ENCODE measurements around the gene LAMTOR3.
"Not testable (repeated sequence)": the region's sequence is repeated elsewhere in the genome, so short reads cannot be mapped to it uniquely, and the experiment has no call there.

LAMTOR3 gene

DNA sequence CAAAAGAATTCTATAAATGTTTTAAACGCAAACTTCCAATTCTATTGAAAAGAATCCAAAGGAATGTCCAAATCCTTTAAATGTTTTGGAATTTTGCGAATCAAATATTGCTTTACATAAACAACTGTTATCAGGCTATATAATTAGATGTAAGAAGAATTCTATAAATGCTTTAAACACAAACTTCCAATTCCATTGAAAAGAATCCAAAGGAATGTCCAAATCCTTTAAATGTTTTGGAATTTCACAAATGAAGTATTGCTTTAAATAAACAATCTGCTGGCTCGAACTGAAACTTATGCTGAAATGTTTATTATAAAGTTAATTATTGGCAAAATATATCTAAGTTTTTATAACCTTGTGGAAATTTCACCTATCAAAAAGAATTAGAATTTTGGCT is 61.5 kb downstream of the LAMTOR3 start:
- FAIRE-seq (no peak), DNase-seq (ENCODE audit: low spot score) (no peak)

DNA sequence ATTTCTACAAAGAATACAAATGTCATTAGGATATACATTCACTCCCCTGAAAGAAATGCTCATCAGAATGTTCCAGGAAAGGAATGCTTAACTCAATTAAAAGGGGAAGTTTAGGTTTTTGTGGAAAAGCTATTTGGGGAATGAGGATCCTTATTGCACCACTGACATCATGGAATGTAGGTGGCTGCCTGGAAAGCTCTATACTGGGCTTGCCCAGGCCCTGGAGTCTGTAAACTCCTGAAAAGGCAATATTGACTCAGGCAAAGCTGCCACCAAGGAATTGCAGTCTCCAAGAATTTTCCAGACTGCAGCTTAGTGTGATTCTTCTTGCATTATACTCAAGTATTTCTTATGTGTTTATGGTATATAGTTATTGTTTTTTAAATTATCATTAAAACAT is 61.9 kb downstream of the LAMTOR3 start:
- DNase-seq (ENCODE audit: low spot score) (no peak), FAIRE-seq (no peak)

DNA sequence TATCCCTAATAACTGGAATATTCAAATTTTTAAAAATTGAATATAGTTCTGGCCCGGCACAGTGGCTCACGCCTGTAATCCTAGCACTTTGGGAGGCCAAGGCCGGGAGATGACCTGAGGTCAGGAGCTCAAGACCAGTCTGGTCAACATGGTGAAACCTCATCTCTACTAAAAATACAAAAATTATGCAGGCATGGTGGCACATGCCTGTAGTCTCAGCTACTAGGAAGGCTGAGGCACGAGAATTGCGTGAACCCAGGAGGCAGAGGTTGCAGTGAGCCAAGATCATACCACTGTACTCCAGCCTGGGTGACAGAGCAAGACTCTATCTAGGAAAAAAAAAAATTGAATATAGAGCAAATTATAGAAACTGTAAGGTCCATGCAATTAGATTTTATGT is 64.2 kb downstream of the LAMTOR3 start:
- not testable (repeated sequence) for DNase-seq (ENCODE audit: low spot score); FAIRE-seq

DNA sequence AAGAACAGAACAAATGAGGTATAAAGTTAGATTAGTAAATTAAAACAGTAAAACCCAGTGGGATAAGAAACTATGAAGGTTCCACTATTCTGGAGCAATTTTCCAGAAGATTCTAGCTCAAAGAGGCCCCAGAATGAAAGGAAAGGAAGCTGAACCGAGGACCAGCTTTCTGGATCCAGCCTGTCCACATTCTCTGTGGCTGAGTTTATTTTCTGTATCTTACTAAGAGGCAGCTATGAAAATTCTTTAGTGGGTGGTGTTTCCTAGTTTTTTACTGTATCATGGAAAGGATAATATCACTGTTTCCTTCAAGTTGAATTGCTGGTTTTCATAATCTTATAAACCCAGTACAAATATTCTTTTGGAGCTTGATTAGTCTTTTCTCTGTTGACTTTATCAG is 65.8 kb downstream of the LAMTOR3 start:
- DNase-seq (ENCODE audit: low spot score): no peak
- no peak for FAIRE-seq
